RKO (cell line): ENCODE data around the gene ZCWPW1.

Experiments
- DNase-seq: peaks from one replicate; pipeline ENCODE4 v3.0.0-alpha.2; 2016; ENCODE audit warnings: low spot score

The ZCWPW1 gene, protein sequence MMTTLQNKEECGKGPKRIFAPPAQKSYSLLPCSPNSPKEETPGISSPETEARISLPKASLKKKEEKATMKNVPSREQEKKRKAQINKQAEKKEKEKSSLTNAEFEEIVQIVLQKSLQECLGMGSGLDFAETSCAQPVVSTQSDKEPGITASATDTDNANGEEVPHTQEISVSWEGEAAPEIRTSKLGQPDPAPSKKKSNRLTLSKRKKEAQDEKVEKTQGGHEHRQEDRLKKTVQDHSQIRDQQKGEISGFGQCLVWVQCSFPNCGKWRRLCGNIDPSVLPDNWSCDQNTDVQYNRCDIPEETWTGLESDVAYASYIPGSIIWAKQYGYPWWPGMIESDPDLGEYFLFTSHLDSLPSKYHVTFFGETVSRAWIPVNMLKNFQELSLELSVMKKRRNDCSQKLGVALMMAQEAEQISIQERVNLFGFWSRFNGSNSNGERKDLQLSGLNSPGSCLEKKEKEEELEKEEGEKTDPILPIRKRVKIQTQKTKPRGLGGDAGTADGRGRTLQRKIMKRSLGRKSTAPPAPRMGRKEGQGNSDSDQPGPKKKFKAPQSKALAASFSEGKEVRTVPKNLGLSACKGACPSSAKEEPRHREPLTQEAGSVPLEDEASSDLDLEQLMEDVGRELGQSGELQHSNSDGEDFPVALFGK

DNA sequence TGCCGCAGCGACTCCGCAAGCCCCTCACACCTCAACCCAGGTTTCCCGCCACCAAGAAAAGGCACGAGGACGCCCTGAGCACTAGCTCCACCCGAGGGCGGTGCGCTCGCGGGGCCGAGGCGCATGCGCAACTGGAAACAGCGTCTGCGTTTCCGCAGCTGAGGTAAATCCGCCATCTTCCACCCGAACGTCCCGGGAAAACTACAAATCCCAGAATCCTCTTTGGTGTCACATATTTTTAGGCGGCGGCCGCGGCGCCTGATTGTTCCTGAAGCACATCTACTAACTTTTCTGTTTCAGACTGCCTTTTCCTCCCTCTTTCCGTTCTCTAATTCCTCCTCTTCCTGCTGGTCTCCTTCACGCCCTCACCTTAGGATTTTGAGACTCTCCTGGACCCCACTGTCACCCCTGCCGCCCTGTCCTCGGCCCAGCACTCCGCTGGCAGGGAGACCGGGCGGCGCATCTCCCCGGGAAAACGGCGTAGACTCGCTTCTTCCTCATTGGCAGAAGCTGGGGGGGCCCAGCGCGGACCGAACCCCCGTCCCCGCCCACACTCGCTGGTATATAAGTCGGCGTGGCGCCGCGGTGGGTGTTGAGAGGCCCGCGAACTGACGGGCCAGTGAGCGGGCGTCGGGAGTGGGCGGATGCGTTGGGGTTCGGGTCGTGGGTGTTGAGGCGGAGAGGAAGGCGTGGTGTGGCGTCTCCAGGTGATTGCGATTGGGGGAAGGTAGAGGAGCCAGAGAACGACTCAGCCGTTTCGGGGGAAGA lies at the start of gene ZCWPW1:
Gene ZCWPW1, minus strand, starts transcription at position 505 of the 768 bp plus-strand sequence. CDS start 8,054 bp downstream, outside the sequence.
- DNase-seq, result peak; percentile 99

DNA sequence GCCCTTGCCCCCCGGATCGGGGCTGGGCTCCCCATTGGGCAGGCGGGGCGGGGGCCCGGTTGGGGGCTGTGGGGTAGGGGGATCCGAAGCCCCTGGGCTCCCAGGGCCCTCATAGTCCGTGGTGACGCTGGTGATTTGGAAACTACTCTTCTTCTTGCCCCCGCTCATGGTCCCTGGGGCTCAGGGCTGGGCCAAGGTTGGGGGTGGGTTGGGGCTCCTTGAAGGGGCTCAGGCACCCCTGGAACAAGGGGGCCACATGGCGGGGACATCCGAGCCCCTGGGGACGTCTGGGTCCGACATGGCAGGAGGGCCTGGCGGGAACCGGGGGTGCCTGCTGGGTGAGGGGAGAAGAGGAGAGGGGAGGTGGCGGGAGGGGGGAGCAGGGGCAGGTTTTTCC lies 49.4 kb upstream of the ZCWPW1 start:
- DNase-seq, result no peak

DNA sequence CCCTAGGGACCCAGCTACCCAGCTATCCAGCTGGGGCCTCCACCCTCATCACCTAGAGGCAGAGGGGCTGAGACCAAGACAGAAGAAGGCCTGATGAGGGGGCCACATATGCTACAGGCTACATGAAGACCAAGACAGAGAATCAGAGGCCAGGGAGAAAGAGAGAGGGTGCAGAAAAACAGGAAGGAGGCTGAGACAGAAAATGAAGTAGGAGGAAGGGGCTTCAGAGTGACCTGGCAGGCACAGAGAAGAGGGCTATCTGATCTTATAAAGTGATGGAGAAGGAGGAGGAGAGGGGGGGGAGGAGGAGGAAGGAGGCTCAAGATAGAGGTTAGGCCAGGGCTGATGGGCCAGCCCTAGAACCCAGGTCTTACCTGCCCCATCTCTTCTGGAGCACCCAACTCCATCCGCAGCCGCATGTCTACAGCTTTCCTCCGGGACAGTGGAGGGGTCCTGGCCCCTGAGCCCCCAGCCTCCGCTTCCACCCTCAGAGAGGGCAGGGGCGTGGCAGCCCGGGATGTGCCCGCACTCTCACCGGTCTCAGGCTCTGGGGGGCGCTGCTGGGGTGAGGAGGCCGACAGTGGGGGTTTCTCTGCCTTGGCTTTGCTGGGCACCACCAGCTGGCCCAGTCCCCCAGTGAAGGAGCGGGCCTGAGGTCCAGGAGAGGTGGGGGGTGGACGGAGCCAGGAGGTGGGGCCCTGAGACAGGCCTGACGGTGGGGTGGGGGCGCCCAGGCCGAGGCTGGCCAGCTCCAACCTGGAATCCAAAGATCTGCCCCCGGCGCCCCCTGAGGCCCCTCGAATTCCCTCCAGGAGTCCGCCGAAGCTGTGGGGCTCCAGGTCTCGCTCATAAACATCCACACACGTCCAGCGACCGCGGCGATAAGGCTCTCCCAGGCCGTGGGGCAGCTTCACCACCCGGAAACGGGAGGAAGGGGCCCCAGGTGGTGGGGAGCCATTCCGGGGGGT lies 48.7 kb upstream of the ZCWPW1 start:
- DNase-seq, result peak; percentile 51

DNA sequence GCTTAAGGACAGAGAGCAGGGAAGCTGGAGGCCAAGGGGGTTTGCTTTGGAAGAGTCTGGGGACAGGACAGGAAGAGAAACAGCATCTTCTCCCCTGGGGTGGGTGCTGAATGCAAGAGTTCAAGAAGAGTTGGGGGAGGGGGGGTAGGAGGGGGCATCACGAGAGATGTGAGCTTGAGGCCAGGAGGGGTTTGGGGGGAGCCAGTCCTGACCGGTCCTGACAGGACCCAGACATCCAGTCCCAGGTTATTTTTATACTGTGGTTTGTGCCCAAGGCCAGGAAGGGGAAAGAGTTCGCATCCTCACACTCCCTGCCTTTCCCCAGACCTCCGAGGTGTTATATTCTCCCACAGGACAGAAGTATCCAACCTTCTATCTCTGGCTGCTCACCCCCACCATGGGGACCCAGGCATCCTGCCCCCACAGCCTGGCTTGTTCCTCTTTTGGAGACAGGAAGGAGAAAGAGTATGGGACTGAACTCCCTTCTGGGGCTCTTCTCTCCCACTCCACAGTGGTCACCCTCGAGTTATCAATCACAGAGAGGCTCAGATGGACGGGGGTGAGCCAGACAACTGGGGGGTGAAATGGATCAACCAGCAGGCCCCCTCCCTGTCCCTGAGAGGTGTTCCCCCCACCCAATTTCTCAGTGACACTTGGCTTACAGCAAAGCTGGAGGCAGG lies 47.7 kb upstream of the ZCWPW1 start:
- no peak for DNase-seq

DNA sequence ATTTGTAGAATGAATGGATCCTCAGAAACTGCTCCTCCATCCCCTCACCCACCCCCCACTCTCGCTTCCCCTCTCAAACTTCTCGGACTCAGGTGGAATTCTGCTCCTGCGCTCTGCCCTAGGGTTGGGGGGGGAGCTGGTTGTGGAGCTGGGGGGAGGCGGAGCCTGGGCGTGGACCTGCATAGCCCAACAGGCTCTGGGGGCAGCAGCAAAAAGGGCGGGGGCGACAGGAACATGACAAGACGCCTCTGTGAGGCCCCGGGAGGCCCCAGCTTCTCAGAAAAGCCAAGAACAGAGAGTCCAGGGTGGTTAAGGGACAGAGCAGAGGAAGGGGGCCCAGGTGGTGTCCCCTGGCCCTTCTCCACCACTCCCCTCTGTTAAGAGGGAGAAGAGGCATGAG lies 47.0 kb upstream of the ZCWPW1 start:
- DNase-seq, result no peak

DNA sequence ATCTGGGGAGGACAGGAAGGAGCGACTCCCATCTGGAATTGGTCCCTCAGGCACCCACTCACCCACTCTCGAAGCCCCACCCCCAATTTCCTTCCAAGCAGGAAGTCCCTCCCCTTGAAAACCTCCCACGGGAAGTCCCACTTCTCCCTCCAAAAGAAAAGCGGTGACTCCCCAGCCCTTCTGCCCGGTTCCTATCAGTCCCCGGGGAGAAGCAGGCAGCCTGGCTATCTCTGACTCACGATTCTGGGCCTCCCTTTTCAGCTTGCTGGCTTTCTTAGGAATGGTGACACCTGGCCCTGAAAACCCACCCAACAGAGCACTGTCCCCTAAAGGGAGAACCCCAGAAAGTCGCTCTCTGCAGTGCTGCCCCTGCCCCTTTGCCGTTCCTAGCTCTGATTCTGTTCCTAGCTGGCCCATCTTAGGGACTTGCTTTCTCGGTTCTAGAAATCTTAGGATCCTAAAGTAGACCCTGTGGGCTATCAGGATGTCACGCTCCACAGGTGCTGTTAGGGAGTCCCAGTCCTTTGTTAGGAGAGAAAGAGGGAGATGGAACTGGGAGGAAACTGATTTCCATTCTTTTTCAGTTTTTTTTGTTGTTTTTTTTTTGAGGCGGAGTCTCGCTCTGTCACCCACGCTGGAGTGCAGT lies 44.5 kb upstream of the ZCWPW1 start:
- DNase-seq, result no peak

DNA sequence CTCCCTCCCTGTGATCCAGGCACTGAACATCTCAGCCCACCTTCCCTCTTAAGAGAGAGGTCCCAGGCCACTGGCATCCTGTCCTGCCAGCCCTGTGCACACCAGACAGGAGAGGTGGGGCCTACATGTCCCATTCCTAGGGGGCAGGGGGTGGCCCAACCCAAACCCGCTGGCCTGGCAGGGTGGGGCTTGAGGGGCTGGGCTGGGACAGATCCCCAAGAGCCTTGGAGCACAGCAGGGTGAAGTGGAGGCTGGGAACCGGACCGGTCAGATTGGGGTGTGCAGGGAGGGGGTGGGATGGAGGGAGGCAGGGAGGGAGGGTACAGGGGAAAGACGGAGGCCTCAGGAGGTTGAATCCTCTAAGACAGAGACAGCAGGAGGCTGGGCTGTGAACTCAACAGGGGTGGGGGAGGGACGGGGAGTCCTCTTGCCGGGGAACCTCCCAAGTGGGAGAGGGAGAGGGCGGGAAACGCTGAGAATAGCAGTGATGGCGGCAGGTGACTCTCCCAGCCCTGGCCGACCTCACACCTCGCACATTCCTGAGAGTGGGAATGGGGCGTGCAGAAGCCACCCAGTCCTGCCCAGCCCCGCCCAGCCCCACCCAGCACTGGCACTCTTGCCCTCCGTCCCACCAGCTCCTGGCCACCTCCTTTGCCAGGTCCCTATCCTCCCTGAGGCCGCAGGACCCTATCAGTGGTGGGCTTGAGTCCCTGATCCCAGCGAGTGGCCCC lies 43.8 kb upstream of the ZCWPW1 start:
- no peak for DNase-seq

DNA sequence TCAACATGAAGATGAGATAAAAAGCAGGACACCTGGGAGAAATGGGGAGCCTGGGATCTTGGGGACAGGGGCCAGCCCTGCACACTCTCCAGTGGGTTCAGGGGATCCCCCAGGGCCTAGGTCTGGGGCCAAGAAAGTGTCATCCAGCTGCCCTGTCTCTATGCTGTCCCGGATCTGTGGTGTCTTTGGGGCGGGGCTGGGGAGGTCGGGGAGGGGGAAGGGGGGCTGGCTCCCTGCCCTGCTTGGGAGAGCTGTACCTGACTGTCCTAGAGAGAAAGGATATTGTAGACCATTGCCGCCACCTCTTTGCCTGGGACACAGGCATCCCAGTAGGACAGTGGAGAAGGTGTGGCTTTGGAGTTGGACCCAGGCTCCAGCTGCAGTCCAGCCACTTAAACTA lies 42.5 kb upstream of the ZCWPW1 start:
- DNase-seq, result no peak

DNA sequence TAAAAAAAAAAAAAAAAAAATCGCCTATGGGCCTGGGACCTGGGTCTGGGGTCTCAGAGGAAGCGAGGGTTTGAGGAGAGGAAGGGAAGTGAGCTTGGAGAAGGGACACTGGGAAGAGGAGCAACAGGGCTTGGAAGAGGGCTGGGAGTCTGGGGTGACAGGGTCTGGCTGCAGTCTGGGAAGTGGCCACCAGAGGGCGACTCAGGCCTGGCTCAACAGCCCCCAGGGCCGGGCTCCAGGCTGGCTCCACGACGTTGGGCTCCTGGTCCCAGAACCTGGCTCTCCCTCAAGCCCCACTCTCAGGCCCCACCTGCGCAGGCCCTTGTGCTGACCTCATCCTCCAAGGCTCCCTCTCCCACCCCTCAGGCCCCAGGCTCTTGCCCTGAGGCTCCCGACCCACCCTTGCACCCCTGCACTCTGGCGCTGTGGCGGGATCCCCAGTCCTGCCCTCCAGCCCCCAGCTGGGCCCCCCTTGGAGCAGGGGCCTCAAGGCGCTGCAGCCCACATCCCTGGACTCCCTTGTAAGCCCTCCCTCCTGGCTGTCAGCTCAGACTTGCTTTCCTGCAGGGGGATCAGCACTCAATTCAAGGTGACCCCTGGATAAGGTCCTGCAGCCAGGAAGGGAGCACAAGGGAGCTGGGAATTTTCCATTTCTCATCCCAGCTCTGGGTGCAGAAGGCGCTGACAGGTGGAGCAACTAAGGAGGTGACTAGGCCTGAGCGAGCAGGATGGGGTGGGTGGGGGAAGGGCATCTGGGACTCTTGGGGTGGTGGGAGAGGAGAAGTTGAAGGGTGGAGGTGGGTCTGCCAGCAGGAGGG lies 40.9 kb upstream of the ZCWPW1 start:
- peak; percentile 79 for DNase-seq

DNA sequence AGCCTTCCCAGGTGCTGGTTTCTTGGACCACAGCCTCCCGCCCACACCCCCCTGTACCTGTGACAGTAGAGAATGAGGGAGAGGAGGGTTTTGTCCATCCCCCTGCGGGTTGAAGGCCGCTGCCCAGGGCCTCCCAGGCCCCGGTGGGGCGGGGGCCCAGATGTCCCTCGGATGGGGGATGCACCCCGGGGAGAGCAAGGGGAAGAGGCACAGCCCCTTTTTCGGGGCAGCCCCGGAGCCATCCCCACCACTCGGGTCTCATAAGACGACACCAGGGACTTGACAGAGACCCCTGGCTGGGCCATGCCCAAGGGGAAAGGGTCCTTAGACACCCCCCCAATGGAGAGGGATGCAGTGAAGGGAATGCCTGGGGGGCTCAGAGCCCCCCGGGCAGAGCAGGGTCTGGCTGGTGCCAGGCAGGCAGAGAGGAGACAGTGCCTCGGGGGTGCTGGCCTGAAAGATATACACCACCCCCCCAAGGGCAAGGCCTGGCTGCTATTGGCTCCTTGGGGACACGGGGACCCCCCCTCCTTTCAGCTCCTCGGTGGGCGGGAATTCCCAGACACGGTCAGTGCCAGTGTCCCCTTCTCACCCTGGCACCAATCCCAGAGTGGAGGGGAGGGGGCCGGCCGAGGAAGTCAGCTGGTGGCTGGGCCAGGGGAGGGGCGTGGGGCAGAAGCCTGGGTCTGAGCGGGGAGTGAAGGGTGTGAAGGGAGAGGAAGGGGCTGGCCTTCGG lies 39.3 kb upstream of the ZCWPW1 start:
- no peak for DNase-seq

DNA sequence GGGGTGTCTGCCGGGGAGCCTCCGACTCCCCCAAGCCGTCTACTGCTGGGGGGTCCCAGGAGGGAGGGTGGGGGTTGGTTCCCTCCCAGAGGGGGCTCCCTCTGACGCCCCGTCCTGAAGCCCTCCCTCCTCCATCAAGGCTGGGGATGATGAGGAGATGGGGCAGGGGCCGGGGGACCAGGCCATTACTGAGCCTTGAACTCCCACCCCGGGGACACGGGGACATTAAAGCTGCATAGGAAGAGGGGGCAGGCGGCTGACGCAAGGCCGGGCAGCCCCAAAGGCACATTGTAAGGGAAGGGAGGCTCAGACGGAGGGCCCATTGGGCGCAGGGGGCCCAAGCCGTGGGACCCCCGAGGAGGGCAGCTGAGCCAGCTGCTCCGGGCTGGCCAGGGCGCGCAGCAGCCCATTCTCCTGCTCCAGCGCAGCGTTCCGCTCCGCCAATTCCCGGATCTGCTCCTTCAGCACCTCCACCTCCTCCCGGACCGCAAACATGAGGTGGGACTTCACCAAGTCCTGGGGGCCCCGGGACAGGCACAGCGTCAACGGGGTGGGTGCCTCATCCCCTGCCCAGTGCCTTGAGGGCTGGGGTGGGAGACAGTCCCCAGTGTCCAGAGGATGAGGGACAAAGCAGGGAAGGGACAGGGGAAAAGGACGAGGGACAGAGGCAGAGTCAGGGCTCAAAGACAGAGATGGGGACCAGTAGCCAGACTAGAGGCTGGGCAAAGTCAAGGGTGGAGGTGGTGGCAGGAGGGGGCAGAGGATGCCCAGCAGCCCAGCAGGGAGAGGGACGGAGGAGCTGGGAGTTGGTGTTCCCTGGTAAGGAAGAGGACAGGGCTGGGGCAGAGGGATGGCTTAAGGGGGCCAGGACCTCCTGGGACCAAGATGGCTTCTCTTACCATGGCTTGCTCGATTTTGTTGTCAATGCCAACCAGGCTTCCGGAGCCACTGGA lies 38.4 kb upstream of the ZCWPW1 start:
- no peak for DNase-seq

DNA sequence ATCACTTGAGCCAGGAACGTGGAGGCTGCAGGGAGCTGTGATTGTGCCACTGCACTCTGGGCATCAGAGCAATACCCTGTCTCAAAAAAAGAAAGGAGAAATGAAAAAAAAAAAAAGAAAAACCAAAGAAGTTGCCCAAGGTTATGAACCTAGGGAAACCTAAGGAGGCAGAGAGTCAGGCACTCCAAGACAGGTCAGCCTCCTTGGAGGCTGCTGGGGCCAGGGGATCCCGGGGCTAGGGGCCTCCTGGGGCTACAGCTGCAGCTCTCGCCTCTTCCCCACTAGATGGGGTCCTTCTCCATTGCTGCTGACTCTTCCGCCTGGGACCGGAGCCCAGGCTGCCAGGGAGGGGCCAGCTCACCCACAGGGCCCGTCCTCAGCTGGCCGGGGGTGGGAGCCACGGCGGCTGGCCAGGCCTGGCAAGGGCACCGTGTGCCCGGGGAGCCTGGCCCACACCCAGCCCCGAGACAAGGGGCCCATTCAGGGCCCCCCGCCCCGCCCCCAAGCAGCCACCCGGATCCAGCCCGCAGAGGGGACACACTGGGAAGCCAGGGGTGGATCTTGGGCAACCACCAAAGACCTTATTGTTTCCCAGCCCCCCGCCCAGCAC lies 37.3 kb upstream of the ZCWPW1 start:
- peak; percentile 78 for DNase-seq

DNA sequence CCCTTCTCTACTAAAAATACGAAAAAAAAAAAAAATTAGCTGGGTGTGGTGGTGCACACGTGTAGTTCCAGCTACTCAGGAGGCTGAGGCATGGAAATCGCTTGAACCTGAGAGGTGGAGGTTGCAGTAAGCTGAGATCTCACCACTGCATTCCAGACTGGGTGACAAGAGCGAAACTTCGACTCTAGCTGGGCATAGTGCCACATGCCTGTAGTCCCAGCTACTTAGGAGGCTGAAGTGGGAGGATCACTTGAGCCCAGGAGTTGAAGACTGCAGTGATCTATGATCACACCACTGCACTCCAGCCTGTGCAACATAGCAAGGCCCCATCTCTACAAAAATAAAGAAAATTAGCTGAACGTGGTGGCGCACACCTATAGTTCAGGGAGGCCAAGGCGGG lies 36.8 kb upstream of the ZCWPW1 start:
- no peak for DNase-seq

DNA sequence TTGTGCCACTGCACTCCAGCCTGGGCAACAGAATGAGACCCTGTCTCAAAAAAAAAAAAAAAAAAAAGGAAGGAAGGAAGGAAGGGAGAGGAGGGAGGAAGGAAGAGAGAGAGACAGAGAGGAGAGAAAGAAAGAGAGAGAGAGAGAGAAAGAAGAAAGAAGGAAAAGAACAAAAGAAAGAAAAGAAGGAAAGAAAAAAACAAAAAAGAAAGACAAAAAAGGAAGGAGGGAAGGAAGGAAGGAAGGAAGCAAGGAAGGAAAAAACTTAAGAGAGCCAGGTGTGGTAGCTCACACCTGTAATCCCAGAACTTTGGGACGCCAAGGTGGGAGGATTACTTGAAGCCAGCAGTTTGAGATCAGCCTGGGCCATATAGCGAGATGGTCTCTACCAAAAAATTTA lies 36.3 kb upstream of the ZCWPW1 start:
- no peak for DNase-seq

DNA sequence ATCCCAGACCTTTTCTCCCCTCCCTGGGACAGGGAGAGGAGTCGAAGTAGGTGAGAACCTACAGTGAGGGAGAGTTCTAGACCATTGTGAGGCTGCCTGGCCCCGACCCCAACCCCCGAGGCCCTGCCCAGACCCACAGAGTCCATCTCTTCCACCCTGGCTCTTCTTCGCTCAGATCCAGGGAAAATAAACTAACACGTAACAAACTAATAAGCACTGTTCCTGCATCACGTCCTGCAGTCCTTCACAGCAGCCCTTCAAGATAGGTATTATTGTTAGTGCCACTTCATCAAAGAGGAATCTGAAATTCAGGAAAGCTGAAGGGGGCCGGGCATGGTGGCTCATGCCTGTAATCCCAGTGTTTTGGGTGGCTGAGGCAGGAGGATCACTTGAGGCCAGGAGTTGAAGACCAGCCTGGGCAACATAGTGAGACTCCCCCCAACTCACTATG lies 35.7 kb upstream of the ZCWPW1 start, which contains the start of gene SPACDR:
Gene SPACDR, minus strand, starts transcription at position 51 of the 451 bp plus-strand sequence. CDS start 235 bp downstream, outside the sequence.
- no peak for DNase-seq

DNA sequence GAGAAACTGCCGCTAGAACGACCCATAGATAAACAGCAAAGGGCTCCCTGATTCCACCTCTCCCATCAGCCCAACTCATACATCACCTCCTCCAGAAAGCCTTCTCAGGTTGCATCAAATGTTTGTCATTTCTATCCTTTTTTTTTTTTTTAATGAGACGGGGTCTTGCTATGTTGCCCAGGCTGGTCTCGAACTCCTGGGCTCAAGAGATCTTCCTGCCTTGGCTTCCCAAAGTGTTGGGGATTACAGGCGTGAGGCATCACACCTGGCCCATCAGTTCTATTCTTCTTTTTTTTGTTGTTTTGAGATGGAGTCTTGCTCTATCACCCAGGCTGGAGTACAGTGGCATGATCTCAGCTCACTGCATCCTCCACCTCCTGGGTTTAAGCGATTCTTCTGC lies 28.5 kb upstream of the ZCWPW1 start:
- no peak for DNase-seq
